ENCODE results near the gene AOC2. TPM values are rescaled to one million over a fixed set of nuclear protein-coding genes. Genes with fewer than 3 reads are reported as not detected.

Gene AOC2
- total and polyA plus RNA-seq, 2 of the 8 experiments (the other 6 are each of a cell fraction or from before 2014, with no cell fraction given) = 4.2 to 4.7 TPM

- no peak overlapping the region for H2BK120ac ChIP-seq (replicated peaks; ENCODE audit: low read depth, low read length)
- H3K27me3 ChIP-seq (replicated peaks in 1 of 4; ENCODE audit: control insufficient read depth in 3 of 4, extremely low read depth in 1 of 4, insufficient read depth in 3 of 4, low read length in 3 of 4) = no peaks in the 10 kb centered on the region
- H4K91ac ChIP-seq (replicated peaks; ENCODE audit: insufficient read length, low read length) = no peak overlapping the region
- no peak overlapping the region for H3K9ac ChIP-seq (replicated peaks in 1 of 4; ENCODE audit: extremely low read depth in 1 of 4, low read depth in 3 of 4, low read length in 3 of 4)
- no peak overlapping the region for H3K14ac ChIP-seq (ENCODE audit: insufficient read length)
- DNase-seq (ENCODE audit: low read depth in 1 of 2, low spot score in 2 of 2) (no peak), FAIRE-seq (no peak)
- H2AK5ac ChIP-seq (ENCODE audit: low read depth, low read length) = no peak overlapping the region
- no peak overlapping the region for H3K18ac ChIP-seq (ENCODE audit: extremely low read depth, low read length)
- no peak overlapping the region for H4K5ac ChIP-seq (ENCODE audit: insufficient read length, low read depth, low read length)
- no peaks in the 10 kb centered on the region for H3K4me1 ChIP-seq (replicated peaks in 1 of 4; ENCODE audit: control insufficient read depth in 3 of 4, insufficient read depth in 4 of 4, low read length in 3 of 4)
- ChIA-PET POLR2A (ENCODE audit: partially characterized antibody) (interaction anchor here (1.0 kb wide), 1 partner anchor 28 kb away, joined by 3 read pairs; no protein-coding TSS in a partner anchor), CTCF (ENCODE audit: partially characterized antibody) (interaction anchor here (0.6 to 2.3 kb wide), 10 partner anchors 7 to 1375 kb away, joined by 3 to 7 read pairs (median 4); no protein-coding TSS in a partner anchor)
- 93% methylated on average over 7 of the region's 7 CpGs; no CpG with 5 or more reads in 1 of the 2 experiments for WGBS, 2 experiments (ENCODE audit: extremely low coverage in 1 of 2, insufficient coverage in 1 of 2, insufficient read length in 1 of 2, insufficient replicate concordance in 2 of 2, low coverage in 1 of 2, low lambda C conversion rate in 2 of 2, missing lambda C conversion rate in 1 of 2)
- no peak overlapping the region for H3K4me2 ChIP-seq (ENCODE audit: insufficient read depth in 1 of 2, low read depth in 2 of 2, low read length in 2 of 2)
- no peak overlapping the region for H2AFZ ChIP-seq (ENCODE audit: low read length)
- H2BK20ac ChIP-seq (ENCODE audit: low read length) = no peak overlapping the region
- H4K8ac ChIP-seq (ENCODE audit: extremely low read depth, insufficient read depth, low read length) = no peak overlapping the region
- H3K23me2 ChIP-seq (ENCODE audit: low read depth, low read length) = peaks cover 2% of the 10 kb centered on the region; the same call in 1 of the 2 replicates
- no peak overlapping the region for H2BK12ac ChIP-seq (ENCODE audit: low read depth, low read length)
- no peak overlapping the region for H3K23ac ChIP-seq (ENCODE audit: insufficient read length)
- no peaks in the 10 kb centered on the region for H3K9me3 ChIP-seq (ENCODE audit: insufficient read depth in 2 of 2, low read depth in 1 of 2, low read length in 1 of 2)
- H3K79me1 ChIP-seq (ENCODE audit: low read depth, low read length) = no peaks in the 10 kb centered on the region
- no peak overlapping the region for H2BK15ac ChIP-seq (ENCODE audit: low read length)
- H3K4ac ChIP-seq (replicated peaks; ENCODE audit: insufficient read length, low read depth, low read length) = no peak overlapping the region
- H3K36me3 ChIP-seq (ENCODE audit: control insufficient read depth in 2 of 4, insufficient read depth in 4 of 4, low read length in 3 of 4) = no peaks in the 10 kb centered on the region
- H3K79me2 ChIP-seq (ENCODE audit: control insufficient read depth in 1 of 2, insufficient read depth in 2 of 2, low read length in 2 of 2) = no peaks in the 10 kb centered on the region
- H3K4me3 ChIP-seq (ENCODE audit: extremely low read depth in 1 of 4, insufficient read depth in 2 of 4, low read depth in 3 of 4, low read length in 4 of 4) = no peak overlapping the region
- H2BK5ac ChIP-seq (ENCODE audit: low read depth, low read length) = no peak overlapping the region
- no peaks in the 10 kb centered on the region for H4K20me1 ChIP-seq (replicated peaks in 1 of 2; ENCODE audit: control insufficient read depth in 1 of 2, insufficient read depth in 2 of 2, low read length in 2 of 2)
- H3K56ac ChIP-seq (replicated peaks; ENCODE audit: insufficient read length, low read depth, low read length) = no peak overlapping the region
- no peak overlapping the region for H3K27ac ChIP-seq (ENCODE audit: low read depth, low read length)
- TF ChIP-seq YY1 (IDR thresholded peaks at IDR 0.05; ENCODE audit: low read depth, low read length) (no peak), ZNF274 (IDR thresholded peaks at IDR 0.05; ENCODE audit: borderline replicate concordance, extremely low read depth, low read length) (no peak), BRCA1 (IDR thresholded peaks at IDR 0.05; ENCODE audit: low read depth, low read length) (no peak), SP1 (IDR thresholded peaks at IDR 0.05; ENCODE audit: low read depth, low read length) (no peak), CTCF (IDR thresholded peaks at IDR 0.05; ENCODE audit: control extremely low read depth in 1 of 3, insufficient read depth in 1 of 3, low read depth in 1 of 3, low read length in 3 of 3) (no peak), MAFK (IDR thresholded peaks at IDR 0.05; ENCODE audit: low read depth, low read length) (no peak), EP300 (IDR thresholded peaks at IDR 0.05; ENCODE audit: borderline replicate concordance in 1 of 2, low read depth in 2 of 2, low read length in 2 of 2) (no peak), TAF7 (optimal IDR thresholded peaks at IDR 0.05; ENCODE audit: borderline replicate concordance, low read depth, low read length) (no peak)
- TF ChIP-seq, protein P1, sequence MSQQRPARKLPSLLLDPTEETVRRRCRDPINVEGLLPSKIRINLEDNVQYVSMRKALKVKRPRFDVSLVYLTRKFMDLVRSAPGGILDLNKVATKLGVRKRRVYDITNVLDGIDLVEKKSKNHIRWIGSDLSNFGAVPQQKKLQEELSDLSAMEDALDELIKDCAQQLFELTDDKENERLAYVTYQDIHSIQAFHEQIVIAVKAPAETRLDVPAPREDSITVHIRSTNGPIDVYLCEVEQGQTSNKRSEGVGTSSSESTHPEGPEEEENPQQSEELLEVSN (IDR thresholded peaks at IDR 0.05) = no peak
Measured at GRCh38 chr17:42883802-42884558, 39.6 kb downstream of the AOC2 start.
